SK-N-SH (cell line): ENCODE measurements around the gene SNX2. TPM values are rescaled to one million over a fixed set of nuclear protein-coding genes. Genes with fewer than 3 reads are reported as not detected.

Experiments used
- CTCF ChIA-PET: fragments of 300-600, 350-600 bp; formaldehyde crosslinking; extraction: SDS; loops from one replicate; lab custom pipeline; 2021; lab: Yijun Ruan, JAX
- POLR2A ChIA-PET: fragments of 350-600 bp; sonication (Branson Sonifier 250); formaldehyde crosslinking; extraction: SDS; loops from one replicate; lab custom pipeline; 2020; ENCODE audit warnings: antibody characterized with exemption, inconsistent platforms; lab: Yijun Ruan, JAX
- DNase-seq: peaks from one replicate; pipeline ENCODE4 v3.0.0; 2012
- H2AFZ ChIP-seq: fragments of 200-600 bp; sonication (generic); 2 replicates; pipeline ENCODE4 v1.8.1; 2016; ENCODE audit warnings: antibody characterized with exemption, mild to moderate bottlenecking, low read depth
- H3F3A ChIP-seq: fragments of 200-600 bp; sonication (generic); replicated peaks from 2 replicates; pipeline ENCODE3; 2016; ENCODE audit warnings: antibody characterized with exemption, mild to moderate bottlenecking; ENCODE audit not compliant: insufficient read depth
- H3K27ac ChIP-seq, 2 experiments: fragments of 200-500 bp in 1 of 2; fragments of 200-600 bp in 1 of 2; sonication (Bioruptor generic) in 1 of 2; sonication (generic), shearing (Covaris generic) in 1 of 2; 2 replicates each; pipeline versions ENCODE4 v1.5.1 to v1.6.1; 2014 to 2016; ENCODE audit warnings: low read depth in 2 of 2, inconsistent platforms in 1 of 2, low read length in 1 of 2, mild to moderate bottlenecking in 1 of 2, mixed read lengths in 1 of 2
- H3K27me3 ChIP-seq: fragments of 200-600 bp; sonication (generic), shearing (Covaris generic); 2 replicates; pipeline ENCODE4 v1.6.1; 2016; ENCODE audit warnings: mixed run types; ENCODE audit not compliant: insufficient read depth
- H3K36me3 ChIP-seq, 2 experiments: fragments of 200-500 bp in 1 of 2; fragments of 200-600 bp in 1 of 2; sonication (Bioruptor generic) in 1 of 2; sonication (generic) in 1 of 2; replicated peaks in 1 of 2; 2 replicates each; pipeline versions ENCODE3 to v1.5.1; 2014 to 2016; ENCODE audit warnings: low read length in 1 of 2, mild to moderate bottlenecking in 1 of 2; ENCODE audit not compliant: insufficient read depth in 2 of 2, control insufficient read depth in 1 of 2
- H3K4me1 ChIP-seq, 2 experiments: fragments of 200-500 bp in 1 of 2; fragments of 200-600 bp in 1 of 2; sonication (Bioruptor generic) in 1 of 2; sonication (generic), shearing (Covaris generic) in 1 of 2; 2 replicates each; pipeline versions ENCODE4 v1.5.1 to v1.6.1; 2014 to 2016; ENCODE audit warnings: low read depth in 1 of 2, low read length in 1 of 2, mixed run types in 1 of 2; ENCODE audit not compliant: insufficient read depth in 2 of 2, control insufficient read depth in 1 of 2
- H3K4me2 ChIP-seq: fragments of 200-600 bp; sonication (generic), shearing (Covaris generic); 2 replicates; pipeline ENCODE4 v1.6.1; 2017; ENCODE audit warnings: mixed run types
- H3K4me3 ChIP-seq, 2 experiments: fragments of 200-500 bp in 1 of 2; fragments of 200-600 bp in 1 of 2; sonication (Bioruptor generic) in 1 of 2; sonication (generic), shearing (Covaris generic) in 1 of 2; 2 replicates each; pipeline versions ENCODE4 v1.5.1 to v1.8.1; 2014 to 2016; ENCODE audit warnings: low read depth in 2 of 2, inconsistent platforms in 1 of 2, low read length in 1 of 2, mild to moderate bottlenecking in 1 of 2, mixed read lengths in 1 of 2, moderate library complexity in 1 of 2
- H3K79me2 ChIP-seq: fragments of 200-600 bp; sonication (generic); 2 replicates; pipeline ENCODE4 v1.8.1; 2017; ENCODE audit warnings: mild to moderate bottlenecking; ENCODE audit not compliant: insufficient read depth
- H3K9ac ChIP-seq: fragments of 200-600 bp; sonication (generic); 2 replicates; pipeline ENCODE4 v1.6.1; 2017; ENCODE audit warnings: mixed run types
- H3K9me2 ChIP-seq: fragments of 200-600 bp; sonication (generic); 2 replicates; pipeline ENCODE4 v1.6.1; 2017; ENCODE audit warnings: mixed run types
- H3K9me3 ChIP-seq: fragments of 200-600 bp; sonication (generic); 2 replicates; pipeline ENCODE4 v1.6.1; 2017; ENCODE audit warnings: mixed run types, mild to moderate bottlenecking, moderate library complexity
- H4K20me1 ChIP-seq: fragments of 200-600 bp; sonication (generic); 2 replicates; pipeline ENCODE4 v1.6.1; 2017; ENCODE audit warnings: mild to moderate bottlenecking, mixed run types; ENCODE audit not compliant: insufficient read depth
- ELF1 ChIP-seq: IDR thresholded peaks from 2 replicates; pipeline ENCODE4 v1.4.0; 2012
- EP300 ChIP-seq, 2 experiments: IDR thresholded peaks; 2 replicates each; pipeline versions ENCODE4 v1.4.0 to v1.6.1; 2012; ENCODE audit warnings: borderline replicate concordance in 1 of 2, low read depth in 1 of 2, low read length in 1 of 2
- JUND ChIP-seq: IDR thresholded peaks from 2 replicates; pipeline ENCODE4 v1.4.0; 2012
- NFIC ChIP-seq: IDR thresholded peaks from 2 replicates; pipeline ENCODE4 v1.4.0; 2012; ENCODE audit warnings: borderline replicate concordance
- PBX3 ChIP-seq: IDR thresholded peaks from 2 replicates; pipeline ENCODE4; 2012
- POLR2AphosphoS5 ChIP-seq: IDR thresholded peaks from 2 replicates; pipeline ENCODE4 v1.6.1; 2012; ENCODE audit warnings: low read depth, low read length
- SMC3 ChIP-seq: IDR thresholded peaks from 2 replicates; pipeline ENCODE4 v1.6.1; 2012; ENCODE audit warnings: low read depth, low read length, improper control_type of control experiment
- TEAD4 ChIP-seq: IDR thresholded peaks from 2 replicates; pipeline ENCODE4 v1.4.0; 2012; ENCODE audit warnings: mild to moderate bottlenecking, borderline replicate concordance; ENCODE audit not compliant: insufficient read depth
- USF1 ChIP-seq: IDR thresholded peaks from 2 replicates; pipeline ENCODE4 v1.4.0; 2012; ENCODE audit warnings: low read depth, borderline replicate concordance
- WGBS: methylation state at CpG from one replicate; pipeline ENCODE4 v1.1.6; 2017; ENCODE audit warnings: low lambda C conversion rate; 5-methylcytosine and 5-hydroxymethylcytosine counted together
- polyA plus RNA-seq, 3 experiments: library from polyadenylated mRNA; depleted of rRNA; stranded (reverse); fragments of >200 nt; gene quantifications; 2 replicates each; pipeline ENCODE4 v1.2.3, GENCODE V29; 2012
- TF ChIP-seq, protein P1 (sequence below): IDR thresholded peaks from 2 replicates; pipeline ENCODE4 v1.4.0; 2012; ENCODE audit warnings: low read depth
- TF ChIP-seq, protein P2 (sequence below): fragments of 150-350 bp; IDR thresholded peaks from 2 replicates; pipeline ENCODE4 v1.6.1; 2016; ENCODE audit warnings: mild to moderate bottlenecking, low read depth, low read length
- TF ChIP-seq, protein P3 (sequence below): IDR thresholded peaks from 2 replicates; pipeline ENCODE4 v1.4.0; 2012; ENCODE audit warnings: low read depth, borderline replicate concordance

SNX2 gene
- polyA plus RNA-seq, 1 of the 3 experiments (the other 2 are of a cell fraction), result 17.4 TPM

- TF ChIP-seq PBX3 (no peak), POLR2AphosphoS5 (no peak), SMC3 (no peak), JUND (no peak), USF1 (no peak), NFIC (no peak), EP300 (IDR thresholded peaks at IDR 0.05; ENCODE audit: borderline replicate concordance in 1 of 2, low read depth in 1 of 2, low read length in 1 of 2) (no peak), ELF1 (no peak), TEAD4 (no peak)
- TF ChIP-seq, protein P1, sequence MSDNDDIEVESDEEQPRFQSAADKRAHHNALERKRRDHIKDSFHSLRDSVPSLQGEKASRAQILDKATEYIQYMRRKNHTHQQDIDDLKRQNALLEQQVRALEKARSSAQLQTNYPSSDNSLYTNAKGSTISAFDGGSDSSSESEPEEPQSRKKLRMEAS, result no peak
- TF ChIP-seq, protein P2, sequence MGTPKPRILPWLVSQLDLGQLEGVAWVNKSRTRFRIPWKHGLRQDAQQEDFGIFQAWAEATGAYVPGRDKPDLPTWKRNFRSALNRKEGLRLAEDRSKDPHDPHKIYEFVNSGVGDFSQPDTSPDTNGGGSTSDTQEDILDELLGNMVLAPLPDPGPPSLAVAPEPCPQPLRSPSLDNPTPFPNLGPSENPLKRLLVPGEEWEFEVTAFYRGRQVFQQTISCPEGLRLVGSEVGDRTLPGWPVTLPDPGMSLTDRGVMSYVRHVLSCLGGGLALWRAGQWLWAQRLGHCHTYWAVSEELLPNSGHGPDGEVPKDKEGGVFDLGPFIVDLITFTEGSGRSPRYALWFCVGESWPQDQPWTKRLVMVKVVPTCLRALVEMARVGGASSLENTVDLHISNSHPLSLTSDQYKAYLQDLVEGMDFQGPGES, result no peak
- TF ChIP-seq, protein P3, sequence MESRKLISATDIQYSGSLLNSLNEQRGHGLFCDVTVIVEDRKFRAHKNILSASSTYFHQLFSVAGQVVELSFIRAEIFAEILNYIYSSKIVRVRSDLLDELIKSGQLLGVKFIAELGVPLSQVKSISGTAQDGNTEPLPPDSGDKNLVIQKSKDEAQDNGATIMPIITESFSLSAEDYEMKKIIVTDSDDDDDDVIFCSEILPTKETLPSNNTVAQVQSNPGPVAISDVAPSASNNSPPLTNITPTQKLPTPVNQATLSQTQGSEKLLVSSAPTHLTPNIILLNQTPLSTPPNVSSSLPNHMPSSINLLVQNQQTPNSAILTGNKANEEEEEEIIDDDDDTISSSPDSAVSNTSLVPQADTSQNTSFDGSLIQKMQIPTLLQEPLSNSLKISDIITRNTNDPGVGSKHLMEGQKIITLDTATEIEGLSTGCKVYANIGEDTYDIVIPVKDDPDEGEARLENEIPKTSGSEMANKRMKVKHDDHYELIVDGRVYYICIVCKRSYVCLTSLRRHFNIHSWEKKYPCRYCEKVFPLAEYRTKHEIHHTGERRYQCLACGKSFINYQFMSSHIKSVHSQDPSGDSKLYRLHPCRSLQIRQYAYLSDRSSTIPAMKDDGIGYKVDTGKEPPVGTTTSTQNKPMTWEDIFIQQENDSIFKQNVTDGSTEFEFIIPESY, result no peak
- 86% methylated on average over 1 of the region's 1 CpG for WGBS
- POLR2A ChIA-PET, result no interaction called here
- no peaks in the 10 kb centered on the region for H3K27me3 ChIP-seq
- H3K36me3 ChIP-seq, result peaks cover 0 to 10% of the 10 kb centered on the region in 2 experiments
- H3K4me3 ChIP-seq, result no peak overlapping the region
- H3K27ac ChIP-seq, result no peak overlapping the region
- no peak for DNase-seq
- H3K9me3 ChIP-seq, result no peaks in the 10 kb centered on the region
- H3K9me2 ChIP-seq, result no peaks in the 10 kb centered on the region
- CTCF ChIA-PET, result no interaction called here
- H3K4me1 ChIP-seq, result no peaks in the 10 kb centered on the region; a peak in 2 of 4 replicates
- H3K79me2 ChIP-seq, result peaks cover 49% of the 10 kb centered on the region; the same call in 1 of the 2 replicates
- H4K20me1 ChIP-seq, result peaks cover 1% of the 10 kb centered on the region; the same call in 1 of the 2 replicates
- H3K9ac ChIP-seq, result no peak overlapping the region
- H3K4me2 ChIP-seq, result no peak overlapping the region
- H2AFZ ChIP-seq, result no peak overlapping the region
- H3F3A ChIP-seq, result no peaks in the 10 kb centered on the region
Observed at GRCh38 chr5:122864842-122865241, 90.0 kb downstream of the SNX2 start.
